Fibroblast of the aortic adventitia (primary cell): ENCODE measurements around the gene DYTN. TPM values are rescaled to one million over a fixed set of nuclear protein-coding genes. Genes with fewer than 3 reads are reported as not detected.

Source experiments
- DNase-seq: peaks from one replicate; pipeline ENCODE4 v3.0.0-alpha.2; 2010; ENCODE audit warnings: low read depth
- H3K4me3 ChIP-seq: 2 replicates; pipeline ENCODE4 v1.5.1; 2011; ENCODE audit warnings: low read depth, mild to moderate bottlenecking, control low read depth, low read length, moderate library complexity
- CTCF ChIP-seq: IDR thresholded peaks from 2 replicates; pipeline ENCODE4 v1.5.1; 2011; ENCODE audit warnings: mild to moderate bottlenecking, low read length, control low read depth, inconsistent platforms; ENCODE audit not compliant: insufficient read depth
- total RNA-seq: library from RNA; depleted of rRNA; stranded (reverse); fragments of >200 nt; gene quantifications from 2 replicates; pipeline ENCODE4 v1.2.3, GENCODE V29; 2012; ENCODE audit warnings: low replicate concordance

The DYTN gene
- total RNA-seq, 1 donor, result not detected

GRCh38 chr2:206740800-206741199, 22.6 kb upstream of the DYTN start:
- no peak overlapping the region for H3K4me3 ChIP-seq
- no peak for DNase-seq
- TF ChIP-seq CTCF, result no peak

- no peak for DNase-seq
- TF ChIP-seq CTCF, result no peak
- no peak overlapping the region for H3K4me3 ChIP-seq
Measured at GRCh38 chr2:206739271-206739670, 21.1 kb upstream of the DYTN start.

GRCh38 chr2:206736935-206737334, 18.7 kb upstream of the DYTN start:
- no peak for TF ChIP-seq CTCF
- no peak for DNase-seq
- H3K4me3 ChIP-seq, result no peak overlapping the region

- no peak for TF ChIP-seq CTCF
- no peak for DNase-seq
- no peak overlapping the region for H3K4me3 ChIP-seq
Measured at GRCh38 chr2:206733341-206733740, 15.1 kb upstream of the DYTN start.

- peak; percentile 5 for DNase-seq
- TF ChIP-seq CTCF, result no peak
- H3K4me3 ChIP-seq, result no peak overlapping the region
Measured at GRCh38 chr2:206728277-206729199, 10.3 kb upstream of the DYTN start.

GRCh38 chr2:206727287-206727686, 9.1 kb upstream of the DYTN start:
- DNase-seq, result no peak
- no peak overlapping the region for H3K4me3 ChIP-seq
- TF ChIP-seq CTCF, result no peak

- no peak overlapping the region for H3K4me3 ChIP-seq
- no peak for DNase-seq
- no peak for TF ChIP-seq CTCF
Measured at GRCh38 chr2:206723288-206723687, 5.1 kb upstream of the DYTN start.
